ENCODE data around the gene ZBTB44.
"Not testable (repeated sequence)": the region's sequence is repeated elsewhere in the genome, so short reads cannot be mapped to it uniquely, and the experiment has no call there.

The ZBTB44 gene

GRCh38 chr11:130262424-130262823 lies 52.3 kb downstream of the ZBTB44 start:
- TF ChIP-seq ARNTL (CRISPR knock-in tag; IDR thresholded peaks at IDR 0.05; ENCODE audit: borderline replicate concordance, low read depth), result no peak
- TF ChIP-seq GLIS3 (CRISPR knock-in tag; IDR thresholded peaks at IDR 0.05), result no peak
- TF ChIP-seq ESRRG (CRISPR knock-in tag; IDR thresholded peaks at IDR 0.05), result no peak
- TF ChIP-seq, protein P1, sequence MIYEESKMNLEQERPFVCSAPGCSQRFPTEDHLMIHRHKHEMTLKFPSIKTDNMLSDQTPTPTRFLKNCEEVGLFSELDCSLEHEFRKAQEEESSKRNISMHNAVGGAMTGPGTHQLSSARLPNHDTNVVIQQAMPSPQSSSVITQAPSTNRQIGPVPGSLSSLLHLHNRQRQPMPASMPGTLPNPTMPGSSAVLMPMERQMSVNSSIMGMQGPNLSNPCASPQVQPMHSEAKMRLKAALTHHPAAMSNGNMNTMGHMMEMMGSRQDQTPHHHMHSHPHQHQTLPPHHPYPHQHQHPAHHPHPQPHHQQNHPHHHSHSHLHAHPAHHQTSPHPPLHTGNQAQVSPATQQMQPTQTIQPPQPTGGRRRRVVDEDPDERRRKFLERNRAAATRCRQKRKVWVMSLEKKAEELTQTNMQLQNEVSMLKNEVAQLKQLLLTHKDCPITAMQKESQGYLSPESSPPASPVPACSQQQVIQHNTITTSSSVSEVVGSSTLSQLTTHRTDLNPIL (CRISPR knock-in tag; IDR thresholded peaks at IDR 0.05; ENCODE audit: low read depth), result no peak
- TF ChIP-seq ZC3H10 (CRISPR knock-in tag; IDR thresholded peaks at IDR 0.05), result no peak
- TF ChIP-seq ZNF565 (CRISPR knock-in tag; conservative IDR thresholded peaks at IDR 0.05; ENCODE audit: low read depth), result no peak
- TF ChIP-seq CSRNP3 (CRISPR knock-in tag; IDR thresholded peaks at IDR 0.05), result no peak
- no peak for TF ChIP-seq ZFP3 (CRISPR knock-in tag; IDR thresholded peaks at IDR 0.05)
- no peak for ATAC-seq

DNA sequence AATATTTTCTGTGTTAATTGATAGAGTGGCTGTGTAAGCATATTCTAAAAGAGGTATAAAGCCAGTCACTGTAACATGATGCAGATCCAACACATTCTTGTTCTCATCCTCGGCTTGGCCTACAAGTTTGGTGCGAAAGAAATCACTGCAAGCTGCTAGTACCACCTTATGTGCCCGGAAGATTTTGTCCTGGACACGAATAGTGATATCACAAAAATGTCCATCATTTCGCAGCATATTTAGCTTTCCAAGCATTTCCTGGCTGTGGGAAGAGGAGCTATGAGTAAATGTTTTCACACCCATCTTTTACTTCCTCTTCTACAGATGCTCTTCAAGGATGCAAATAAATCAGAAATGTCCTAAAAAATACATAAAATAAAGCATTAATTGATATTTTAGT lies 53.1 kb downstream of the ZBTB44 start:
- no peak for TF ChIP-seq BACH2 (CRISPR knock-in tag; IDR thresholded peaks at IDR 0.05; ENCODE audit: borderline replicate concordance)
- no peak for TF ChIP-seq SNAI2 (CRISPR knock-in tag; IDR thresholded peaks at IDR 0.05)
- ATAC-seq, result no peak

- ATAC-seq, result no peak
- TF ChIP-seq PPARA (CRISPR knock-in tag; IDR thresholded peaks at IDR 0.05; ENCODE audit: borderline replicate concordance) (no peak), RARB (CRISPR knock-in tag; IDR thresholded peaks at IDR 0.05) (no peak), ISL1 (CRISPR knock-in tag; IDR thresholded peaks at IDR 0.05) (no peak), POU6F1 (CRISPR knock-in tag; IDR thresholded peaks at IDR 0.05; ENCODE audit: borderline replicate concordance, low read depth) (no peak), ZNF8 (CRISPR knock-in tag; IDR thresholded peaks at IDR 0.05) (no peak), TCF4 (CRISPR knock-in tag; IDR thresholded peaks at IDR 0.05; ENCODE audit: borderline replicate concordance) (no peak), GLIS3 (CRISPR knock-in tag; IDR thresholded peaks at IDR 0.05) (no peak), CSRNP3 (CRISPR knock-in tag; IDR thresholded peaks at IDR 0.05) (no peak), ZNF565 (CRISPR knock-in tag; conservative IDR thresholded peaks at IDR 0.05; ENCODE audit: low read depth) (no peak), OSR1 (CRISPR knock-in tag; IDR thresholded peaks at IDR 0.05) (no peak), ARNTL (CRISPR knock-in tag; IDR thresholded peaks at IDR 0.05; ENCODE audit: borderline replicate concordance, low read depth) (no peak), ZC3H10 (CRISPR knock-in tag; IDR thresholded peaks at IDR 0.05) (no peak)
- TF ChIP-seq, protein P1 (CRISPR knock-in tag; IDR thresholded peaks at IDR 0.05; ENCODE audit: low read depth), result no peak
Observed at GRCh38 chr11:130260742-130261141, 54.0 kb downstream of the ZBTB44 start.

GRCh38 chr11:130260080-130260627 lies 54.6 kb downstream of the ZBTB44 start:
- TF ChIP-seq, protein P2, sequence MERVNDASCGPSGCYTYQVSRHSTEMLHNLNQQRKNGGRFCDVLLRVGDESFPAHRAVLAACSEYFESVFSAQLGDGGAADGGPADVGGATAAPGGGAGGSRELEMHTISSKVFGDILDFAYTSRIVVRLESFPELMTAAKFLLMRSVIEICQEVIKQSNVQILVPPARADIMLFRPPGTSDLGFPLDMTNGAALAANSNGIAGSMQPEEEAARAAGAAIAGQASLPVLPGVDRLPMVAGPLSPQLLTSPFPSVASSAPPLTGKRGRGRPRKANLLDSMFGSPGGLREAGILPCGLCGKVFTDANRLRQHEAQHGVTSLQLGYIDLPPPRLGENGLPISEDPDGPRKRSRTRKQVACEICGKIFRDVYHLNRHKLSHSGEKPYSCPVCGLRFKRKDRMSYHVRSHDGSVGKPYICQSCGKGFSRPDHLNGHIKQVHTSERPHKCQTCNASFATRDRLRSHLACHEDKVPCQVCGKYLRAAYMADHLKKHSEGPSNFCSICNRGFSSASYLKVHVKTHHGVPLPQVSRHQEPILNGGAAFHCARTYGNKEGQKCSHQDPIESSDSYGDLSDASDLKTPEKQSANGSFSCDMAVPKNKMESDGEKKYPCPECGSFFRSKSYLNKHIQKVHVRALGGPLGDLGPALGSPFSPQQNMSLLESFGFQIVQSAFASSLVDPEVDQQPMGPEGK (CRISPR knock-in tag; IDR thresholded peaks at IDR 0.05; ENCODE audit: borderline replicate concordance), result no peak
- TF ChIP-seq ZFP30 (CRISPR knock-in tag; IDR thresholded peaks at IDR 0.05) (no peak), TSHZ2 (CRISPR knock-in tag; IDR thresholded peaks at IDR 0.05) (no peak)
- ATAC-seq, result no peak

DNA sequence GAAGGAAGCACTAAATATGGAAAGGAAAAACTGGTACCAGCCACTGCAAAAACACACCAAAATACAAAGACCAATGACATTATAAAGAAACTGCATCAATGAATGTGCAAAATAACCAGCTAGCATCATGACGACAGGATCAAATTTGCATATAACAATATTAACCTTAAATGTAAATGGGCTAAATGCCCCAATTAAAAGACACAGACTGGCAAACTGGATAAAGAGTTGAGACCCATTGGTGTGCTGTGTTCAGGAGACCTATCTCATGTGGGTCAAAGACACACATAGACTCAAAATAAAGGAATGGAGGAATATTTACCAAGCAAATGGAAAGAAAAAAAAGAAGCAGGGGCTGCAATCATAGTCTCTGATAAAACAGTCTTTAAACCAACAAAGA lies 63.0 kb downstream of the ZBTB44 start:
- not testable (repeated sequence) for ATAC-seq

- not testable (repeated sequence) for ATAC-seq
Observed at GRCh38 chr11:130249929-130250328, 64.8 kb downstream of the ZBTB44 start.
